NCI-H345 (cell line): ENCODE results near the gene PCDH7.

ENCODE experiments used
- DNase-seq: peaks from one replicate; lab custom pipeline; 2025; lab: John Stamatoyannopoulos, UW

Gene PCDH7

GRCh38 chr4:30725562-30725961, 5.4 kb downstream of the PCDH7 start:
- no peak for DNase-seq

GRCh38 chr4:30726090-30726675, 6.0 kb downstream of the PCDH7 start:
- DNase-seq, result no peak

- DNase-seq, result no peak
Observed at GRCh38 chr4:30727409-30727808, 7.2 kb downstream of the PCDH7 start.

- no peak for DNase-seq
Observed at GRCh38 chr4:30728311-30728710, 8.1 kb downstream of the PCDH7 start.

GRCh38 chr4:30743897-30744296, 23.7 kb downstream of the PCDH7 start:
- no peak for DNase-seq

- DNase-seq, result no peak
Observed at GRCh38 chr4:30744386-30744785, 24.2 kb downstream of the PCDH7 start.

- DNase-seq, result no peak
Observed at GRCh38 chr4:30744957-30745640, 24.9 kb downstream of the PCDH7 start.

GRCh38 chr4:30746735-30747134, 26.6 kb downstream of the PCDH7 start:
- no peak for DNase-seq

GRCh38 chr4:30753316-30753715, 33.1 kb downstream of the PCDH7 start:
- DNase-seq, result no peak

GRCh38 chr4:30754021-30754420, 33.9 kb downstream of the PCDH7 start:
- no peak for DNase-seq

GRCh38 chr4:30755346-30755745, 35.2 kb downstream of the PCDH7 start:
- no peak for DNase-seq

GRCh38 chr4:30756553-30756952, 36.4 kb downstream of the PCDH7 start:
- DNase-seq, result no peak

GRCh38 chr4:30757357-30757756, 37.2 kb downstream of the PCDH7 start:
- no peak for DNase-seq

GRCh38 chr4:30760551-30760950, 40.4 kb downstream of the PCDH7 start:
- DNase-seq, result no peak

GRCh38 chr4:30763321-30763727, 43.2 kb downstream of the PCDH7 start:
- DNase-seq, result no peak

GRCh38 chr4:30765022-30765421, 44.9 kb downstream of the PCDH7 start:
- DNase-seq, result no peak

GRCh38 chr4:30767147-30767845, 47.1 kb downstream of the PCDH7 start:
- no peak for DNase-seq

- no peak for DNase-seq
Observed at GRCh38 chr4:30768277-30768676, 48.1 kb downstream of the PCDH7 start.

GRCh38 chr4:30769093-30769492, 48.9 kb downstream of the PCDH7 start:
- no peak for DNase-seq

GRCh38 chr4:30770049-30770549, 49.9 kb downstream of the PCDH7 start:
- no peak for DNase-seq

GRCh38 chr4:30770812-30771211, 50.6 kb downstream of the PCDH7 start:
- DNase-seq, result no peak

GRCh38 chr4:30776451-30776850, 56.3 kb downstream of the PCDH7 start:
- no peak for DNase-seq

- DNase-seq, result no peak
Observed at GRCh38 chr4:30776921-30777415, 56.8 kb downstream of the PCDH7 start.
